ENCODE measurements around the gene PLCZ1.
"Not testable (repeated sequence)": the region's sequence is repeated elsewhere in the genome, so short reads cannot be mapped to it uniquely, and the experiment has no call there.

Gene PLCZ1

GRCh38 chr12:18716236-18716635, 21.6 kb downstream of the PLCZ1 start:
- H3K27me3 Mint-ChIP-seq (ENCODE audit: low read depth, poor library complexity), result peaks cover 7% of the 10 kb centered on the region
- H3K4me3 Mint-ChIP-seq, result no peak overlapping the region
- TF ChIP-seq CTCF (IDR thresholded peaks at IDR 0.05), result no peak
- DNase-seq, result no peak
- no peaks in the 10 kb centered on the region for H3K4me1 Mint-ChIP-seq
- no peaks in the 10 kb centered on the region for H3K36me3 Mint-ChIP-seq (ENCODE audit: low read depth)
- no peak overlapping the region for H3K27ac Mint-ChIP-seq
- no peaks in the 10 kb centered on the region for H3K9me3 Mint-ChIP-seq

- Mint-ChIP-seq H3K4me1 (no peaks in the 10 kb centered on the region), H3K27me3 (ENCODE audit: low read depth, poor library complexity) (no peaks in the 10 kb centered on the region), H3K9me3 (peaks cover 25% of the 10 kb centered on the region), H3K36me3 (ENCODE audit: low read depth) (no peaks in the 10 kb centered on the region), H3K4me3 (no peak overlapping the region), H3K27ac (no peak overlapping the region)
- TF ChIP-seq CTCF (IDR thresholded peaks at IDR 0.05), result no peak
- no peak for DNase-seq
These were observed 31.0 kb downstream of the PLCZ1 start for GRCh38 chr12:18706798-18707197.

GRCh38 chr12:18703911-18704310, 33.9 kb downstream of the PLCZ1 start:
- peaks cover 14% of the 10 kb centered on the region for H3K9me3 Mint-ChIP-seq
- H3K27me3 Mint-ChIP-seq (ENCODE audit: low read depth, poor library complexity), result peaks cover 3% of the 10 kb centered on the region
- DNase-seq, result no peak
- no peaks in the 10 kb centered on the region for H3K4me1 Mint-ChIP-seq
- H3K27ac Mint-ChIP-seq, result no peak overlapping the region
- no peak overlapping the region for H3K4me3 Mint-ChIP-seq
- H3K36me3 Mint-ChIP-seq (ENCODE audit: low read depth), result no peaks in the 10 kb centered on the region
- no peak for TF ChIP-seq CTCF (IDR thresholded peaks at IDR 0.05)

- DNase-seq, result no peak
- no peaks in the 10 kb centered on the region for H3K4me1 Mint-ChIP-seq
- peaks cover 3% of the 10 kb centered on the region for H3K27me3 Mint-ChIP-seq (ENCODE audit: low read depth, poor library complexity)
- no peaks in the 10 kb centered on the region for H3K36me3 Mint-ChIP-seq (ENCODE audit: low read depth)
- no peak overlapping the region for H3K27ac Mint-ChIP-seq
- peaks cover 10% of the 10 kb centered on the region for H3K9me3 Mint-ChIP-seq
- H3K4me3 Mint-ChIP-seq, result no peak overlapping the region
- TF ChIP-seq CTCF (IDR thresholded peaks at IDR 0.05), result no peak
These were observed 34.5 kb downstream of the PLCZ1 start for GRCh38 chr12:18703321-18703720.

GRCh38 chr12:18700271-18700670, 37.5 kb downstream of the PLCZ1 start:
- H3K36me3 Mint-ChIP-seq (ENCODE audit: low read depth), result no peaks in the 10 kb centered on the region
- no peaks in the 10 kb centered on the region for H3K4me1 Mint-ChIP-seq
- no peak for DNase-seq
- H3K4me3 Mint-ChIP-seq, result no peak overlapping the region
- H3K27ac Mint-ChIP-seq, result no peak overlapping the region
- H3K9me3 Mint-ChIP-seq, result no peaks in the 10 kb centered on the region
- TF ChIP-seq CTCF (IDR thresholded peaks at IDR 0.05), result no peak
- H3K27me3 Mint-ChIP-seq (ENCODE audit: low read depth, poor library complexity), result peaks cover 3% of the 10 kb centered on the region

- TF ChIP-seq CTCF (IDR thresholded peaks at IDR 0.05), result no peak
- no peaks in the 10 kb centered on the region for H3K36me3 Mint-ChIP-seq (ENCODE audit: low read depth)
- H3K4me1 Mint-ChIP-seq, result peaks cover 10% of the 10 kb centered on the region
- H3K27me3 Mint-ChIP-seq (ENCODE audit: low read depth, poor library complexity), result peaks cover 6% of the 10 kb centered on the region
- no peak overlapping the region for H3K27ac Mint-ChIP-seq
- no peak for DNase-seq
- no peak overlapping the region for H3K4me3 Mint-ChIP-seq
- H3K9me3 Mint-ChIP-seq, result no peaks in the 10 kb centered on the region
These were observed 40.7 kb downstream of the PLCZ1 start for GRCh38 chr12:18696971-18697602.

- H3K4me3 Mint-ChIP-seq; H3K27me3 Mint-ChIP-seq (ENCODE audit: low read depth, poor library complexity); H3K9me3 Mint-ChIP-seq; H3K36me3 Mint-ChIP-seq (ENCODE audit: low read depth); H3K27ac Mint-ChIP-seq: not testable (repeated sequence)
- peak; percentile 12 for DNase-seq
- H3K4me1 Mint-ChIP-seq, result peaks cover 10% of the 10 kb centered on the region
These were observed 43.8 kb downstream of the PLCZ1 start for GRCh38 chr12:18693986-18694385.
